IPS DF 4.7 (cell line): ENCODE results near the gene KL.

Experiments
- DNase-seq: peaks from one replicate; pipeline ENCODE4 v3.0.0-alpha.2; 2013; ENCODE audit warnings: low spot score; ENCODE audit errors: extremely low read depth

KL gene

DNA sequence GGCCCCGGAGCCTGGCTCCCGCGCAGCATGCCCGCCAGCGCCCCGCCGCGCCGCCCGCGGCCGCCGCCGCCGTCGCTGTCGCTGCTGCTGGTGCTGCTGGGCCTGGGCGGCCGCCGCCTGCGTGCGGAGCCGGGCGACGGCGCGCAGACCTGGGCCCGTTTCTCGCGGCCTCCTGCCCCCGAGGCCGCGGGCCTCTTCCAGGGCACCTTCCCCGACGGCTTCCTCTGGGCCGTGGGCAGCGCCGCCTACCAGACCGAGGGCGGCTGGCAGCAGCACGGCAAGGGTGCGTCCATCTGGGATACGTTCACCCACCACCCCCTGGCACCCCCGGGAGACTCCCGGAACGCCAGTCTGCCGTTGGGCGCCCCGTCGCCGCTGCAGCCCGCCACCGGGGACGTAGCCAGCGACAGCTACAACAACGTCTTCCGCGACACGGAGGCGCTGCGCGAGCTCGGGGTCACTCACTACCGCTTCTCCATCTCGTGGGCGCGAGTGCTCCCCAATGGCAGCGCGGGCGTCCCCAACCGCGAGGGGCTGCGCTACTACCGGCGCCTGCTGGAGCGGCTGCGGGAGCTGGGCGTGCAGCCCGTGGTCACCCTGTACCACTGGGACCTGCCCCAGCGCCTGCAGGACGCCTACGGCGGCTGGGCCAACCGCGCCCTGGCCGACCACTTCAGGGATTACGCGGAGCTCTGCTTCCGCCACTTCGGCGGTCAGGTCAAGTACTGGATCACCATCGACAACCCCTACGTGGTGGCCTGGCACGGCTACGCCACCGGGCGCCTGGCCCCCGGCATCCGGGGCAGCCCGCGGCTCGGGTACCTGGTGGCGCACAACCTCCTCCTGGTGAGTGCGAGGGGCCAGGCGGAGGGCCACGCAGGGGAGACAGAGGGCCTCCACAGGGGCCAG is at the start of gene KL:
KL (plus strand) TSS at position 10 of the 909 bp plus-strand sequence; CDS start at position 28, 18 bp downstream.
- no peak for DNase-seq

- DNase-seq = no peak
Measured at GRCh38 chr13:32967584-32968182, 48.5 kb upstream of the KL start.

DNA sequence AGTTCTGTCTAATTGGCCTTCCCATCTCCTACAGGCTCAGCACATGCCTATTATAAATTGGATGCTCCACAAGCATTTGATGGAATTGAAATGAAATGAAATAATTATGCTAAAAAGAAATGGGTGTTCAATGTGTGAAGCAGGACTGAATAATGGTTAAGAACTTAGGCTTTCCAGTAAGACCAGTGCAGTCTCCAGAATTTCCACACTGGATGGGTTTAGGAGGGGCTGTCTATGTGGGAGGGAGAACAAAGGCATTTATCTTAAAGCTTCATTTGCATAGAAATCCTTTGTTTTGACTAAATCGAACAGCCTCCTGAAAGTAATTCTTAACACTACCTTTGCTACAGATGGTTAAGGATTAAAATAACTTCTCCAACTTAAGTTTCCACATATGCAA is 47.9 kb upstream of the KL start:
- no peak for DNase-seq

- no peak for DNase-seq
Measured at GRCh38 chr13:32968793-32969192, 47.4 kb upstream of the KL start.

- no peak for DNase-seq
Measured at GRCh38 chr13:32969516-32969941, 46.7 kb upstream of the KL start.

GRCh38 chr13:32976056-32976805 is 40.0 kb upstream of the KL start:
- DNase-seq = no peak

GRCh38 chr13:32976912-32977311 is 39.3 kb upstream of the KL start:
- DNase-seq = no peak

GRCh38 chr13:32977321-32977720 is 38.9 kb upstream of the KL start:
- no peak for DNase-seq

DNA sequence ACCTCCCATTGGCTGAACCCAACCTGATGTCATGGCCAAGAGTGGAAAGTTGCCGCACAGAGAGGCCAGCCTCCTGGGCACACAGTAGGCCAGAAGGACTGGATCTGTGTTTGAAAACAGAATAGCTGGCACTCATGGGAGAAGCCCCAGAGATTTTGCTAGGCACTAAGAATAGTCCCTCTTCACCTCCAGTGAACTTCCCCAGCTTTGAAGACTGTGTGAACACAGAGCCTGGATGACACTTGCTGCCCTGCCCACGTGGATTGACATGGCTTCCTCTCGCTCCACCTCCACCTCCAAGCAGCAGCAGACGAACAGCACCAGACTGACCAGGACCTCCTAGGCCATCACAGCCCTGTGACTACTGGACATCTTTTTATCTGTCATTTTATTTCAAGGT is 37.9 kb upstream of the KL start:
- DNase-seq = no peak

DNA sequence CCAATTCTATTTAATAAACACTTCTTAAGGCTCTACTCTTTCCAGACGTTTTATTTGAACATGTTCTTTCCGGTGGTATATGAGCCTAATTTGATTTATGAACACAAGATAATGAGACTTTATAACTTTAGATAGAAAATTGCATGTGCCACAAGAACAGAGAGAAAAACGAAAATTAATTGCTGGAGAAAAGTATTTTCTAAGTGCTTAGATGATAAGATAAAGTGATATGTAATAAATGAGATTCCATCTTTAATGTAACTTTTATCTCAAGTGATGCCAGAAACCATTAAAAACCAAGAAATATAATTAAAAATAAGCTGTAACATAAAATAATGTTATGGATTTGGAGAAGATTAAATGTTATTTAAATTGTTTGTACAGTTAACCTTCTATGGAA is 33.2 kb upstream of the KL start:
- no peak for DNase-seq

DNA sequence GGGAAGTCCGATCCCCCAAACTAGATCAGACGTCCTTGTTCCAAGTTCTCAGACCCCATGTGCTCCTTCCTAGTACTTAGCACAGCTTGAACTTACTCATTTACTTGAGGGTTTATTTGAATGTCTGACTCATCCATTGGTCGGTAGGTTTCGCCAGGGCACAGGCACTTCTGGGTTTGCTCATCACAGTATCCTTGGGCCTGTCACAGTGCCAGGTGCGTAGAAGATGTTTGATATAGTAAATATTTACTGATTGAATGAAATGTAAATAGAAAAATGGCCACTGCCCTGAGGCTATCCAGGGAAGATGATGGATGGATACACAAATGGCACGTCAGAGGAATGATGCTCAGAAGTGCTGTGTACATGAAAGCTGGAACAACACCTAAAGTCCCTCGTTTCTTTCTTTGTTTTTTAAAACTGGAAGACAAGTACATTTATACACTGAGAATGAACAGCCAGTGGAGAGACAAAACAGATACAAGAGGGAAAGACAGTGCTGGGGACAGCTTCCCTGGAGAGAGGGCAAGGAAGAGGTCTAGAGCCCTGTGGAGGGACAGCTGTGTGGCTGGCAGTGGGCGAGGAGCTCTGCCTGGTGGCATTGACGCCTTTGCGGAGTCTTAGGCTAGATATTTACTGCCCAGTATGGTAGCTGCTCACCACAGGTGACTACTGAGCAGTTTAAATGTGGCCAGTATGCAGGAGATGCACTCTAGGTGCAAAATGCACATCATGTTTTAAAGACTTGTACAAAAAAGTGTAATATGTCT is 31.2 kb upstream of the KL start:
- no peak for DNase-seq

DNA sequence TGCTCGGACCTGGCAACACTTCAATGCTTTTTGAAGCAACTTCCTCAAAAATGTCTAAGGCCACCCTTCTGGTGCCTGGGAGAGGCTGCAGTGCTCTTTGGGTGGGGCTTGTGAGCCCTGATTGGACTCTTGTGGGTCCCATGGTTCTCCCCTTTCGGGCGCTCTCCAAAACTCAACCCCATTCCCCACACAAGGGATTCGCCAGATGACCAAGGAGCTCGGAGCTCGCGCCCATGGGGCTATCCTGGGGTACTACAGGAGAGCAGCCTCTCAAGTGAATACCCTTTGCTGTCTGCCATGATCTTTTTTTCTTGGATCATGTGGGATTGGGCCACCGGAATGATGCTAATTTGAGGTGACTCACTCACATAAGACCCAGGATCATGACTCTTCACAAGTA is 29.7 kb upstream of the KL start:
- no peak for DNase-seq

- DNase-seq = no peak
Measured at GRCh38 chr13:32987462-32987861, 28.8 kb upstream of the KL start.

DNA sequence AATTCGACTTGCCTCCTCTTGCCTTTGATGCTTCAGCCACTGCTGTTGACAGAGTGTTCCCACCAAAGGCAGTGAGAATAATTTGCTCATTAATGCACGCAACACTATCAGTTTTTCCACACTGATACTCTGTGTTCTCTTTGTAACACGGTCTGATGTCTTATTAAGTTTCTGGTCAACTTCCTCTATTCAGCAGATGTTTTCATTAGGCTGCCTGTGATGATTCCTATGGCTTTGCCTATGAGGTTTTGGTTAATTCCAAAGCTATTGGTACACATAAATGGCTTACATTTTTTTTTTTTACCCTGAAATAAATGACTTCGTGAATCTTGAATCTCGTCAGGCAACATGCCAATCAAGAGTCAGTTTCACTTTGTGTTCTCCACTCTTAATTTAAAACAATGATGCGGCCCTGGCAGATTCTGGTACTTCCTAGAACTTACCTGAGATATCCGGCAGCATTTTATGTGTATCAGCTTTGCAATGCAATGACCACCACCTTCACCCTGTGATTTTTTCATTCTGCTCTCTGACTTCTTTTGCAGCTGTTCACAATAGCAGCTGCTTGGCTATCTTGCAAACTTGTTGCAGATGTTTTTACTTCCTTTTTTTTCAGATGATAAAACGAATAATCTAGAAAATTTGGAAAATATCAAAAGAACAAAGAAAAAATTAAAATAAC is 27.5 kb upstream of the KL start:
- DNase-seq = no peak

- DNase-seq = no peak
Measured at GRCh38 chr13:32989290-32989667, 26.9 kb upstream of the KL start.

DNA sequence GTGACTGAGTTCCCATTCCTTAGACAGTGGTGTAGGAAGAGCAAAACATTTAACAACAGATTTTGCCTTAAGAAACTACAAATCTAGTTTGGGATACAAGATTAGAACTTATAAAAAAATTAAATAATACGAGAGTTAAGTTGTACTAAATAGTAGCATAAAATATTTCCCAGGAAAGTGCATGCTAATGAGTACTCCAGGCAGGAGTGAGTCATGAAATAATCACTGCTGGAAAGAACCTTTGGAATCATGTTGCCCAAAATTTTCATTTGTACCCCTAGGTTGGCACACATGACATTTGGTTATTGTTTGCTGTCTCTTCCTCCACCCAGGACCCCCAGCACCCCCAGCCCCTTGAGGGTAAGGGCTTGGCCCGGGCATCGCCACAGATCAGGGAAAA is 26.3 kb upstream of the KL start:
- no peak for DNase-seq

DNA sequence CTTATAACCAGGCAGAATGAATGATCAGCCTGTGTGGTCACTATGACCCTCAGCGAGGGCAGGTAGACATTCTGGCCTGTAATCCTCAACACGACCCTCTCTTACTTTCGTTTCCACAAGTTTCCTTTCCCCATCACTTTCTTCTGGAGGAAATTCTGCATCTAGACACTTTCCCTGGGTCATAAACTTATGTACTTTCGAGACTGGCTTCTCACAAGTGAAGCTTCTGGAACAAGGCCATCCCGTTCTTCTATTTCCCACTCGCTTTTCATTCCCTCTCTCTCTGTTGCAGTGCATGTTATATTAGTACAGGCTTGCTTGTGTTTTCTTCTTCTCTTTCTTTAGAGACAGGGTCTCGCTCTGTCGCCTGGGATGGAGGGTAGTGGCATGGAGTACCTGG is 23.1 kb upstream of the KL start:
- DNase-seq = no peak

- no peak for DNase-seq
Measured at GRCh38 chr13:32997399-32997798, 18.8 kb upstream of the KL start.

- DNase-seq = no peak
Measured at GRCh38 chr13:32998966-32999365, 17.3 kb upstream of the KL start.

DNA sequence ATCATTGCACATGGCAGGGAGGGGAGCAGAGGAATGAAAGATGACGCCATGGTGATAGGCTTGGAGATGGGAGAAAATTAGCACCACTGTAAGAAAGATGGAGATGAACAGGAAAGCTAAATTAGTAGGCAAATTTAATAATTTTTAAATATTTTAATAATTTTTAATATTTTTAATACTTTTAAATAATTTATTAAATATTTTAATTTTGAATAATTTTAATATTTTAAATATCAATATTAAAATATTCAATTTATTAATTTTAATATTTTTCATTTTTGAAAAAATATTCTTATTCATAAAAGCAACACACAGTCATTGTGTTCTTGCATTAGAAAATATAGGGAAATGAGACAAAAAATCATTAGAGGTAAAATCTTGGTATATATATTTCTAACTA is 15.9 kb upstream of the KL start:
- DNase-seq = no peak

DNA sequence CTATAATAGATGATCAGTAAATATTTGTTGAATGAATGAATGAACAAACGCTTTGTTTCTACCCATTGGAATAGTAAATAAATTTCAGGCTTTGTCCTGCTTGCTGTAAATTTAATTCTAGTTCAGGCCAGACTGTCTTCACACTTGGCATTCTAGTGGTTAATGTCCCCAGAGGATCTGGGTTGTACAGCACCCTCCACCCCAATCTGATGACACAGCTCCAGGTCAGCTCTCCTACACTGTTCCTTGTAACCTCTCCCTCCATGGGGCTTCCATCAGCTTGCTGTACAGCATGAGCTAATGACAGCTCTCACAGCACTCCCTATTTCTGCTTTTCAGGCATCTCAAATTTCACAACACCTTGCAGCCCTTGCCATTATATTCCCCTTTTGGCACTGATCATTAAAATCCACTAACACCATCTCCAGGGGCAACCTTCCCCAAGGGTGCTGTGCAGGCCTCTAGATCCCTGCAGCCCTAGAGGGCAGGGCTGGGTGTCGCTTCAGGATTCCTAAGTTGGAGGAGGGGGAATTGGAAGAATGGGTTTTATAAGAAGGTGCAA is 12.7 kb upstream of the KL start:
- no peak for DNase-seq
